GM19324 (cell line): ENCODE measurements around the gene RESP18.

Experiments used
- ATAC-seq: cut with Tn5 transposase; IDR thresholded peaks from one replicate; pipeline ENCODE4 v1.9.1; 2021; ENCODE audit warnings: mild to moderate bottlenecking, moderate library complexity; ENCODE audit not compliant: unreplicated experiment, low FRiP score

RESP18 gene

GRCh38 chr2:219332542-219332941 lies at the start of gene RESP18:
Gene RESP18 (minus strand): TSS chr2:219332744.
- ATAC-seq, result no peak

- ATAC-seq, result no peak
Measured at GRCh38 chr2:219381448-219381847, 48.9 kb upstream of the RESP18 start.

- no peak for ATAC-seq
Measured at GRCh38 chr2:219380926-219381325, 48.4 kb upstream of the RESP18 start.

GRCh38 chr2:219378163-219378851 lies 45.8 kb upstream of the RESP18 start:
- no peak for ATAC-seq

GRCh38 chr2:219369447-219369861 lies 36.9 kb upstream of the RESP18 start:
- no peak for ATAC-seq

GRCh38 chr2:219368690-219369191 lies 36.2 kb upstream of the RESP18 start:
- no peak for ATAC-seq

GRCh38 chr2:219362524-219363164 lies 30.1 kb upstream of the RESP18 start:
- ATAC-seq, result no peak

- ATAC-seq, result no peak
Measured at GRCh38 chr2:219362072-219362471, 29.5 kb upstream of the RESP18 start.

- no peak for ATAC-seq
Measured at GRCh38 chr2:219358170-219359075, 25.9 kb upstream of the RESP18 start.

GRCh38 chr2:219356834-219357233 lies 24.3 kb upstream of the RESP18 start:
- no peak for ATAC-seq

- no peak for ATAC-seq
Measured at GRCh38 chr2:219354582-219354981, 22.0 kb upstream of the RESP18 start.

- ATAC-seq, result no peak
Measured at GRCh38 chr2:219353129-219353528, 20.6 kb upstream of the RESP18 start.

GRCh38 chr2:219352448-219353023 lies 20.0 kb upstream of the RESP18 start:
- no peak for ATAC-seq

GRCh38 chr2:219350710-219351221 lies 18.2 kb upstream of the RESP18 start:
- no peak for ATAC-seq

GRCh38 chr2:219350215-219350614 lies 17.7 kb upstream of the RESP18 start:
- ATAC-seq, result no peak

- no peak for ATAC-seq
Measured at GRCh38 chr2:219344751-219345430, 12.3 kb upstream of the RESP18 start.

- no peak for ATAC-seq
Measured at GRCh38 chr2:219335373-219335786, 2.8 kb upstream of the RESP18 start.

- ATAC-seq, result no peak
Measured at GRCh38 chr2:219334076-219334475, 1.5 kb upstream of the RESP18 start.

GRCh38 chr2:219331560-219332213 lies 857 bp downstream of the RESP18 start:
- ATAC-seq, result no peak
